ENCODE results near the gene LRIG2. TPM values are rescaled to one million over a fixed set of nuclear protein-coding genes. Genes with fewer than 3 reads are reported as not detected.

LRIG2 gene
- total and polyA plus RNA-seq, 9 of the 15 experiments (the other 6 are each of a cell fraction or from before 2014, with no cell fraction given) = 1.8 to 28.1 (median 11.5) TPM

DNA sequence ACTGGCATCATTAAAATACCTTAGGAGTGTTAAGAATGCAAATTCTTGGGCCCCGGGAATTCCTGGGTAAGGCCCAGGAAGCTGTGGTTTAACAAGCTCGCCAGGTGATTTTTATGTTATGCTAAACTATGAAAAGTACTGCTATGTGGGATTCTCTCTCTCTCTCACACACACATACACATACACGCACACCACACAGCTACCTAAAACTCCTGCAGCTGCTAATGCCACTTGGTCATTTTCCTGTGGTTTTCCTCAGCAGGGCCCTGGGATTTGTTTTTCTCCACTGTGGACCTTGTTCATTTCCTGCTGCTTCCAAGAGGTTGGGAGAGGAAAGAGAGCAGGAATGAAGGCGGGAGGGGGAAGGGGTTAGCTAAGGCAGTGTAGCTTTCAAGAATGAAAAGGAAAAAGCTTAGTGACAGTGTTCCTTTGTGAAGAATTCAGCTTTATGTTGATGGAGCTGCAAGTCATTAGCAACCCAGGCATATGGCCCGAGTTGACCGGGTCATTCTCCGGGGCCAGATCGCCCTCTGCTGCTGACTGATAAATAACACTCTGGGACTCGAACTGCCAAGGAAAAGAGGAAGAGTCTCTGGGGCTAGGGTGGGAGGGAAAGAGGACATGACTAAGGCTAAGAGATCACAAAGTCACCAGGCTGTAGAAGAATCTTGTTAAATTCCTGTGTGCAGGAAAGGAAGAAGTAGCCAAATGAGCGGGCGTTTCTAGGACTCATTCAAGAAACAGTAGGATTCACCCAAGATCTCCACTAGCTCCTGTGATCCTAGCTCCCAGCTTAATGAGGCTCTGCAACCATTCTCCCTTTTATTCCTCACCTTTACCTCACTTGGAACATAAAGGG lies 30.5 kb upstream of the LRIG2 start (continued):
- TF ChIP-seq, protein P1, sequence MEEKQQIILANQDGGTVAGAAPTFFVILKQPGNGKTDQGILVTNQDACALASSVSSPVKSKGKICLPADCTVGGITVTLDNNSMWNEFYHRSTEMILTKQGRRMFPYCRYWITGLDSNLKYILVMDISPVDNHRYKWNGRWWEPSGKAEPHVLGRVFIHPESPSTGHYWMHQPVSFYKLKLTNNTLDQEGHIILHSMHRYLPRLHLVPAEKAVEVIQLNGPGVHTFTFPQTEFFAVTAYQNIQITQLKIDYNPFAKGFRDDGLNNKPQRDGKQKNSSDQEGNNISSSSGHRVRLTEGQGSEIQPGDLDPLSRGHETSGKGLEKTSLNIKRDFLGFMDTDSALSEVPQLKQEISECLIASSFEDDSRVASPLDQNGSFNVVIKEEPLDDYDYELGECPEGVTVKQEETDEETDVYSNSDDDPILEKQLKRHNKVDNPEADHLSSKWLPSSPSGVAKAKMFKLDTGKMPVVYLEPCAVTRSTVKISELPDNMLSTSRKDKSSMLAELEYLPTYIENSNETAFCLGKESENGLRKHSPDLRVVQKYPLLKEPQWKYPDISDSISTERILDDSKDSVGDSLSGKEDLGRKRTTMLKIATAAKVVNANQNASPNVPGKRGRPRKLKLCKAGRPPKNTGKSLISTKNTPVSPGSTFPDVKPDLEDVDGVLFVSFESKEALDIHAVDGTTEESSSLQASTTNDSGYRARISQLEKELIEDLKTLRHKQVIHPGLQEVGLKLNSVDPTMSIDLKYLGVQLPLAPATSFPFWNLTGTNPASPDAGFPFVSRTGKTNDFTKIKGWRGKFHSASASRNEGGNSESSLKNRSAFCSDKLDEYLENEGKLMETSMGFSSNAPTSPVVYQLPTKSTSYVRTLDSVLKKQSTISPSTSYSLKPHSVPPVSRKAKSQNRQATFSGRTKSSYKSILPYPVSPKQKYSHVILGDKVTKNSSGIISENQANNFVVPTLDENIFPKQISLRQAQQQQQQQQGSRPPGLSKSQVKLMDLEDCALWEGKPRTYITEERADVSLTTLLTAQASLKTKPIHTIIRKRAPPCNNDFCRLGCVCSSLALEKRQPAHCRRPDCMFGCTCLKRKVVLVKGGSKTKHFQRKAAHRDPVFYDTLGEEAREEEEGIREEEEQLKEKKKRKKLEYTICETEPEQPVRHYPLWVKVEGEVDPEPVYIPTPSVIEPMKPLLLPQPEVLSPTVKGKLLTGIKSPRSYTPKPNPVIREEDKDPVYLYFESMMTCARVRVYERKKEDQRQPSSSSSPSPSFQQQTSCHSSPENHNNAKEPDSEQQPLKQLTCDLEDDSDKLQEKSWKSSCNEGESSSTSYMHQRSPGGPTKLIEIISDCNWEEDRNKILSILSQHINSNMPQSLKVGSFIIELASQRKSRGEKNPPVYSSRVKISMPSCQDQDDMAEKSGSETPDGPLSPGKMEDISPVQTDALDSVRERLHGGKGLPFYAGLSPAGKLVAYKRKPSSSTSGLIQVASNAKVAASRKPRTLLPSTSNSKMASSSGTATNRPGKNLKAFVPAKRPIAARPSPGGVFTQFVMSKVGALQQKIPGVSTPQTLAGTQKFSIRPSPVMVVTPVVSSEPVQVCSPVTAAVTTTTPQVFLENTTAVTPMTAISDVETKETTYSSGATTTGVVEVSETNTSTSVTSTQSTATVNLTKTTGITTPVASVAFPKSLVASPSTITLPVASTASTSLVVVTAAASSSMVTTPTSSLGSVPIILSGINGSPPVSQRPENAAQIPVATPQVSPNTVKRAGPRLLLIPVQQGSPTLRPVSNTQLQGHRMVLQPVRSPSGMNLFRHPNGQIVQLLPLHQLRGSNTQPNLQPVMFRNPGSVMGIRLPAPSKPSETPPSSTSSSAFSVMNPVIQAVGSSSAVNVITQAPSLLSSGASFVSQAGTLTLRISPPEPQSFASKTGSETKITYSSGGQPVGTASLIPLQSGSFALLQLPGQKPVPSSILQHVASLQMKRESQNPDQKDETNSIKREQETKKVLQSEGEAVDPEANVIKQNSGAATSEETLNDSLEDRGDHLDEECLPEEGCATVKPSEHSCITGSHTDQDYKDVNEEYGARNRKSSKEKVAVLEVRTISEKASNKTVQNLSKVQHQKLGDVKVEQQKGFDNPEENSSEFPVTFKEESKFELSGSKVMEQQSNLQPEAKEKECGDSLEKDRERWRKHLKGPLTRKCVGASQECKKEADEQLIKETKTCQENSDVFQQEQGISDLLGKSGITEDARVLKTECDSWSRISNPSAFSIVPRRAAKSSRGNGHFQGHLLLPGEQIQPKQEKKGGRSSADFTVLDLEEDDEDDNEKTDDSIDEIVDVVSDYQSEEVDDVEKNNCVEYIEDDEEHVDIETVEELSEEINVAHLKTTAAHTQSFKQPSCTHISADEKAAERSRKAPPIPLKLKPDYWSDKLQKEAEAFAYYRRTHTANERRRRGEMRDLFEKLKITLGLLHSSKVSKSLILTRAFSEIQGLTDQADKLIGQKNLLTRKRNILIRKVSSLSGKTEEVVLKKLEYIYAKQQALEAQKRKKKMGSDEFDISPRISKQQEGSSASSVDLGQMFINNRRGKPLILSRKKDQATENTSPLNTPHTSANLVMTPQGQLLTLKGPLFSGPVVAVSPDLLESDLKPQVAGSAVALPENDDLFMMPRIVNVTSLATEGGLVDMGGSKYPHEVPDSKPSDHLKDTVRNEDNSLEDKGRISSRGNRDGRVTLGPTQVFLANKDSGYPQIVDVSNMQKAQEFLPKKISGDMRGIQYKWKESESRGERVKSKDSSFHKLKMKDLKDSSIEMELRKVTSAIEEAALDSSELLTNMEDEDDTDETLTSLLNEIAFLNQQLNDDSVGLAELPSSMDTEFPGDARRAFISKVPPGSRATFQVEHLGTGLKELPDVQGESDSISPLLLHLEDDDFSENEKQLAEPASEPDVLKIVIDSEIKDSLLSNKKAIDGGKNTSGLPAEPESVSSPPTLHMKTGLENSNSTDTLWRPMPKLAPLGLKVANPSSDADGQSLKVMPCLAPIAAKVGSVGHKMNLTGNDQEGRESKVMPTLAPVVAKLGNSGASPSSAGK (IDR thresholded peaks at IDR 0.05) = no peak
- TF ChIP-seq, protein P2, sequence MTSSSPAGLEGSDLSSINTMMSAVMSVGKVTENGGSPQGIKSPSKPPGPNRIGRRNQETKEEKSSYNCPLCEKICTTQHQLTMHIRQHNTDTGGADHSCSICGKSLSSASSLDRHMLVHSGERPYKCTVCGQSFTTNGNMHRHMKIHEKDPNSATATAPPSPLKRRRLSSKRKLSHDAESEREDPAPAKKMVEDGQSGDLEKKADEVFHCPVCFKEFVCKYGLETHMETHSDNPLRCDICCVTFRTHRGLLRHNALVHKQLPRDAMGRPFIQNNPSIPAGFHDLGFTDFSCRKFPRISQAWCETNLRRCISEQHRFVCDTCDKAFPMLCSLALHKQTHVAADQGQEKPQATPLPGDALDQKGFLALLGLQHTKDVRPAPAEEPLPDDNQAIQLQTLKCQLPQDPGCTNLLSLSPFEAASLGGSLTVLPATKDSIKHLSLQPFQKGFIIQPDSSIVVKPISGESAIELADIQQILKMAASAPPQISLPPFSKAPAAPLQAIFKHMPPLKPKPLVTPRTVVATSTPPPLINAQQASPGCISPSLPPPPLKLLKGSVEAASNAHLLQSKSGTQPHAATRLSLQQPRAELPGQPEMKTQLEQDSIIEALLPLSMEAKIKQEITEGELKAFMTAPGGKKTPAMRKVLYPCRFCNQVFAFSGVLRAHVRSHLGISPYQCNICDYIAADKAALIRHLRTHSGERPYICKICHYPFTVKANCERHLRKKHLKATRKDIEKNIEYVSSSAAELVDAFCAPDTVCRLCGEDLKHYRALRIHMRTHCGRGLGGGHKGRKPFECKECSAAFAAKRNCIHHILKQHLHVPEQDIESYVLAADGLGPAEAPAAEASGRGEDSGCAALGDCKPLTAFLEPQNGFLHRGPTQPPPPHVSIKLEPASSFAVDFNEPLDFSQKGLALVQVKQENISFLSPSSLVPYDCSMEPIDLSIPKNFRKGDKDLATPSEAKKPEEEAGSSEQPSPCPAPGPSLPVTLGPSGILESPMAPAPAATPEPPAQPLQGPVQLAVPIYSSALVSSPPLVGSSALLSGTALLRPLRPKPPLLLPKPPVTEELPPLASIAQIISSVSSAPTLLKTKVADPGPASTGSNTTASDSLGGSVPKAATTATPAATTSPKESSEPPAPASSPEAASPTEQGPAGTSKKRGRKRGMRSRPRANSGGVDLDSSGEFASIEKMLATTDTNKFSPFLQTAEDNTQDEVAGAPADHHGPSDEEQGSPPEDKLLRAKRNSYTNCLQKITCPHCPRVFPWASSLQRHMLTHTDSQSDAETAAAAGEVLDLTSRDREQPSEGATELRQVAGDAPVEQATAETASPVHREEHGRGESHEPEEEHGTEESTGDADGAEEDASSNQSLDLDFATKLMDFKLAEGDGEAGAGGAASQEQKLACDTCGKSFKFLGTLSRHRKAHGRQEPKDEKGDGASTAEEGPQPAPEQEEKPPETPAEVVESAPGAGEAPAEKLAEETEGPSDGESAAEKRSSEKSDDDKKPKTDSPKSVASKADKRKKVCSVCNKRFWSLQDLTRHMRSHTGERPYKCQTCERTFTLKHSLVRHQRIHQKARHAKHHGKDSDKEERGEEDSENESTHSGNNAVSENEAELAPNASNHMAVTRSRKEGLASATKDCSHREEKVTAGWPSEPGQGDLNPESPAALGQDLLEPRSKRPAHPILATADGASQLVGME (CRISPR knock-in tag; IDR thresholded peaks at IDR 0.05) = no peak
- no peak for TF ChIP-seq SMAD2 (IDR thresholded peaks at IDR 0.05; ENCODE audit: low read depth, low read length)
- TF ChIP-seq, protein P3, sequence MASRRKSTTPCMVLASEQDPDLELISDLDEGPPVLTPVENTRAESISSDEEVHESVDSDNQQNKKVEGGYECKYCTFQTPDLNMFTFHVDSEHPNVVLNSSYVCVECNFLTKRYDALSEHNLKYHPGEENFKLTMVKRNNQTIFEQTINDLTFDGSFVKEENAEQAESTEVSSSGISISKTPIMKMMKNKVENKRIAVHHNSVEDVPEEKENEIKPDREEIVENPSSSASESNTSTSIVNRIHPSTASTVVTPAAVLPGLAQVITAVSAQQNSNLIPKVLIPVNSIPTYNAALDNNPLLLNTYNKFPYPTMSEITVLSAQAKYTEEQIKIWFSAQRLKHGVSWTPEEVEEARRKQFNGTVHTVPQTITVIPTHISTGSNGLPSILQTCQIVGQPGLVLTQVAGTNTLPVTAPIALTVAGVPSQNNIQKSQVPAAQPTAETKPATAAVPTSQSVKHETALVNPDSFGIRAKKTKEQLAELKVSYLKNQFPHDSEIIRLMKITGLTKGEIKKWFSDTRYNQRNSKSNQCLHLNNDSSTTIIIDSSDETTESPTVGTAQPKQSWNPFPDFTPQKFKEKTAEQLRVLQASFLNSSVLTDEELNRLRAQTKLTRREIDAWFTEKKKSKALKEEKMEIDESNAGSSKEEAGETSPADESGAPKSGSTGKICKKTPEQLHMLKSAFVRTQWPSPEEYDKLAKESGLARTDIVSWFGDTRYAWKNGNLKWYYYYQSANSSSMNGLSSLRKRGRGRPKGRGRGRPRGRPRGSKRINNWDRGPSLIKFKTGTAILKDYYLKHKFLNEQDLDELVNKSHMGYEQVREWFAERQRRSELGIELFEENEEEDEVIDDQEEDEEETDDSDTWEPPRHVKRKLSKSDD (conservative IDR thresholded peaks at IDR 0.05; ENCODE audit: low read length) = no peak
- no peak for TF ChIP-seq HNRNPLL (IDR thresholded peaks at IDR 0.05; ENCODE audit: low read depth, low read length, poor library complexity, severe bottlenecking)
